OCI-LY1 (cell line): ENCODE measurements around the gene SFMBT2.

Source experiments
- CTCF ChIP-seq: fragments of 200-600 bp; sonication (generic), shearing (Covaris generic); IDR thresholded peaks from 2 replicates; pipeline ENCODE4 v1.5.1; 2017; ENCODE audit warnings: mild to moderate bottlenecking, antibody characterized with exemption, low read length, moderate library complexity, mixed read lengths
- EZH2 ChIP-seq: fragments of 200-600 bp; sonication (generic), shearing (Covaris generic); IDR thresholded peaks from 2 replicates; pipeline ENCODE4 v1.8.0; 2017; ENCODE audit warnings: borderline replicate concordance, mixed run types, mild to moderate bottlenecking, antibody characterized with exemption, low read length, moderate library complexity, mixed read lengths

GRCh38 chr10:7361316-7361715 is 49.5 kb downstream of the SFMBT2 start:
- no peak for TF ChIP-seq CTCF
- TF ChIP-seq EZH2, result no peak
